Psoas muscle (tissue), 8 donors: ENCODE measurements around the gene GRID1. TPM values are rescaled to one million over a fixed set of nuclear protein-coding genes. Genes with fewer than 3 reads are reported as not detected.

Source experiments
- ATAC-seq, 4 donors: fragments of 200-7000 bp; cut with Tn5 transposase; one replicate each; pipeline ENCODE4 v1.9.1; 2020; ENCODE audit warnings: moderate library complexity in 3 of 4, mild to moderate bottlenecking in 2 of 4
- DNase-seq, 2 donors: peaks; one replicate each; pipeline ENCODE4 v3.0.0-alpha.2; 2020
- H3K27ac ChIP-seq: fragments of 200-600 bp; one replicate; pipeline ENCODE4 v1.8.0; 2022
- H3K27me3 ChIP-seq, 3 donors: fragments of 200-600 bp in 1 of 3; one replicate each; pipeline versions ENCODE4 v1.6.1 to v1.8.0; 2013 to 2022; ENCODE audit warnings: low read length in 2 of 3, mild to moderate bottlenecking in 2 of 3, moderate library complexity in 1 of 3; ENCODE audit not compliant: insufficient read depth in 3 of 3
- H3K36me3 ChIP-seq, 2 donors: fragments of 200-600 bp in 1 of 2; one replicate each; pipeline versions ENCODE4 v1.6.1 to v1.8.0; 2013 to 2022; ENCODE audit warnings: low read depth in 1 of 2, mild to moderate bottlenecking in 1 of 2, moderate library complexity in 1 of 2; ENCODE audit not compliant: insufficient read depth in 1 of 2
- H3K4me1 ChIP-seq: fragments of 200-600 bp; one replicate; pipeline ENCODE4 v1.8.0; 2022
- H3K4me3 ChIP-seq: fragments of 200-600 bp; one replicate; pipeline ENCODE4 v1.8.0; 2022; ENCODE audit warnings: mild to moderate bottlenecking
- H3K9me3 ChIP-seq: fragments of 200-600 bp; one replicate; pipeline ENCODE4 v1.8.0; 2022
- CTCF ChIP-seq: fragments of 200-600 bp; IDR thresholded peaks from one replicate; pipeline ENCODE4 v1.8.0; 2022; ENCODE audit warnings: antibody characterized with exemption
- WGBS, 3 donors: extraction: QIAGEN DNeasy Blood & Tissue Kit; methylation state at CpG; one replicate each; pipeline versions ENCODE4 v1.1.6 to v1.1.7; 2013; 5-methylcytosine and 5-hydroxymethylcytosine counted together
- intact Hi-C, 2 donors: fragments of 100-400 bp; cut with DNase I; formaldehyde crosslinking; loops; one replicate each; pipeline versions ENCODE4 v1.11.0 to v1.14.2; 2022
- polyA plus RNA-seq, 3 donors: library from polyadenylated mRNA; stranded (reverse); fragments of 200-250 nt; gene quantifications; one replicate each; pipeline ENCODE4 v1.2.3, GENCODE V29; 2013
- total RNA-seq, 4 donors: library from RNA; stranded (reverse); fragmentation: NEBNext Ultra II Directional in 2 of 4; extraction: Animal tissue kit (Norgen Biotek cat#: 25700) in 2 of 4; gene quantifications; one replicate each; pipeline versions ENCODE4 v1.2.1 to v1.2.4, GENCODE V29; 2021 to 2023
- donor health status: healthy with polysubstance abuse.
- donor health status: DM: no; HTN: no; CAD: no; lungs with moderate emphysema.
- donor health status: Bipolar disorder and iron deficiency.
- donor health status: healthy.
- donor health status: DM: yes; HTN: yes; CAD: no.
- donor health status: DM: no; HTN: no; CAD: no.
- donor health status: DM: no; HTN: no; CAD: no.
- donor health status: DM: yes; HTN: yes; CAD: no.

Gene GRID1
- total and polyA plus RNA-seq, 7 donors: 0.17 to 0.56 (median 0.24) TPM

- ATAC-seq: no peak
- WGBS, 3 donors: 68 to 85% (median 80%) methylated on average over 2 of the region's 2 CpGs
- Histone ChIP-seq H3K4me1 (no peaks in the 10 kb centered on the region), H3K27me3 (no peaks in the 10 kb centered on the region), H3K27ac (no peak overlapping the region), H3K9me3 (no peaks in the 10 kb centered on the region), H3K36me3 (no peaks in the 10 kb centered on the region), H3K4me3 (no peak overlapping the region)
- no peak for TF ChIP-seq CTCF
- DNase-seq: no peak
- intact Hi-C loops: no loop called here
These were observed 711.2 kb downstream of the GRID1 start for GRCh38 chr10:85655411-85655810.

- H3K9me3 ChIP-seq: no peaks in the 10 kb centered on the region
- H3K4me1 ChIP-seq: no peaks in the 10 kb centered on the region
- WGBS, 3 donors: 28 to 58% (median 42%) methylated on average over 2 of the region's 2 CpGs
- intact Hi-C loops: no loop called here
- no peak overlapping the region for H3K27ac ChIP-seq
- TF ChIP-seq CTCF: no peak
- H3K36me3 ChIP-seq: no peaks in the 10 kb centered on the region
- H3K4me3 ChIP-seq: no peak overlapping the region
- no peak for ATAC-seq
- no peaks in the 10 kb centered on the region for H3K27me3 ChIP-seq
- DNase-seq: peak; percentile 20 to 63
These were observed 715.1 kb downstream of the GRID1 start for GRCh38 chr10:85651497-85651882.

DNA sequence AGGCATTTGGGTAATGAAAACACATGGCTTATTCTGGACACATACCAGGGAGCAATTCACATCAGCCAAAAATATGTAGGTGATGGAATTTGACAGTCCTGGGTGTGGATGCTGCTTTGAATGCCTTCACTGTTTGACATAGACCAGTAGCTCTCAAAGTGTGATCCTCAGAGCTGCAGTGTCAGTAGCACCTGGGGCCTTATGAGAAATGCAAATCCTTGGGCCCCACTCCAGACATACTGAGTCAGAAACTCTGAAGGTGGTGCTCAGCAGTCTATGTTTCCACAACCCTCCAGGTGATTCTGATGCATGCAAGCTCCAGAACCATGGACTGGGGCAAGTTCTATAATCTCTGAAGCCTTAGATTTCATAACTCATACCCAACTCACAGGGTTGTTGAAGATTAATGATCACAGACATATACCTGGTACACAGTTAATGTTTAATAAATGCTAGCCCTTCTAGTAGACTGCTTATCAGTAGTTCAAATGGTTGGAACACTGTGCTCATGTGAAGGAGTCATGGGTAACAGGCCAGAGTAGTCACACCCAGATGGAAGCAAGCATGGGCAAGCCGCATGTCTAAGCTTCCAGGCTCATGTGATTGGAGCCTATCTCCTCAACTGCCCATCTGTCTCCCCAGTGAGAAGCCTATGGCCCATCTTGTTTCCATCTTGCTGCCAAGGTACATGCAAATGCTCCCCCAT is 715.7 kb downstream of the GRID1 start:
- Histone ChIP-seq H3K4me1 (no peaks in the 10 kb centered on the region), H3K27me3 (no peaks in the 10 kb centered on the region), H3K27ac (no peak overlapping the region), H3K36me3 (no peaks in the 10 kb centered on the region), H3K9me3 (no peaks in the 10 kb centered on the region), H3K4me3 (no peak overlapping the region)
- intact Hi-C loops: no loop called here
- 94 to 100% (median 97%) methylated on average over 1 of the region's 1 CpG for WGBS, 3 donors
- ATAC-seq (no peak), DNase-seq (no peak)
- TF ChIP-seq CTCF: no peak

DNA sequence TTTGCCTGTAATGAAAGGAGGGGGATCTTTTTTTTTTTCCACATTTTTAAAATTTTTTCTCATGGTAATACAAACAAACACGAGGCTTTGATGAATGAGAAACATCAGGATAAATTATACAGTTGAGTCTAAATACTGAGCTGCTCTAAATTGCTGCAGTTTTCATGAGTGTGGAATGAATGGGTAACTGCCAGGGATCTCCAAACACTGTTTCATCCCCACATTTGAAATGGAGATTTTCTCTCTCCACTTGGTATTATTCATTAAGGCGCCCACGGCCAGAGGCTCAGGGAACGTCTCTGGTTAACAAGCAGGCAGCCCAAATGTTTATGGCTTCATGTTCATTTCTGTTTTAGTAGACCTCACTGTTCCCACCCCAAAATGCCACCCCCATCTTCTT is 717.1 kb downstream of the GRID1 start:
- TF ChIP-seq CTCF: no peak
- no peak for ATAC-seq
- intact Hi-C loops: loop anchor here in 1 of 2 donors (10.0 kb wide), 1 partner anchor 485 kb away; no protein-coding TSS in a partner anchor

GRCh38 chr10:85648279-85648754 is 718.3 kb downstream of the GRID1 start:
- TF ChIP-seq CTCF: no peak
- Histone ChIP-seq H3K9me3 (no peaks in the 10 kb centered on the region), H3K27me3 (no peaks in the 10 kb centered on the region), H3K36me3 (no peaks in the 10 kb centered on the region), H3K4me1 (no peaks in the 10 kb centered on the region), H3K4me3 (no peak overlapping the region), H3K27ac (no peak overlapping the region)
- WGBS, 3 donors: 25 to 51% (median 40%) methylated on average over 6 of the region's 6 CpGs
- peak in 3 of 4 donors; percentile 64 to 74 (median 68) for ATAC-seq
- DNase-seq: peak; percentile 19 to 56
- intact Hi-C loops: loop anchor here in 1 of 2 donors (10.0 kb wide), 1 partner anchor 486 kb away; no protein-coding TSS in a partner anchor

More for the DNA sequence above, 717.1 kb downstream of the GRID1 start:
- Histone ChIP-seq H3K27ac (no peak overlapping the region), H3K9me3 (no peaks in the 10 kb centered on the region), H3K4me1 (no peaks in the 10 kb centered on the region), H3K27me3 (no peaks in the 10 kb centered on the region), H3K36me3 (no peaks in the 10 kb centered on the region), H3K4me3 (no peak overlapping the region)
- WGBS, 3 donors: 18 to 26% (median 25%) methylated on average over 4 of the region's 4 CpGs
- no peak for DNase-seq
